Ishikawa (cell line): Measurements from ENCODE around the gene POLG.

ENCODE experiments used
- CEBPB ChIP-seq: IDR thresholded peaks from 2 replicates; pipeline ENCODE4 v1.6.1; 2012
- CREB1 ChIP-seq: IDR thresholded peaks from 2 replicates; pipeline ENCODE4 v1.6.1; 2012; ENCODE audit warnings: low read depth
- EGR1 ChIP-seq: IDR thresholded peaks from 2 replicates; pipeline ENCODE4 v1.6.1; 2012
- EP300 ChIP-seq: IDR thresholded peaks from 2 replicates; pipeline ENCODE4 v1.6.1; 2012; ENCODE audit warnings: borderline replicate concordance
- FOXM1 ChIP-seq: IDR thresholded peaks from 2 replicates; pipeline ENCODE4 v1.6.1; 2012; ENCODE audit warnings: low read depth, borderline replicate concordance
- NFIC ChIP-seq: IDR thresholded peaks from 2 replicates; pipeline ENCODE4 v1.6.1; 2012
- RAD21 ChIP-seq: IDR thresholded peaks from 2 replicates; pipeline ENCODE4 v1.6.1; 2012; ENCODE audit warnings: low read depth
- TAF1 ChIP-seq: IDR thresholded peaks from 2 replicates; pipeline ENCODE4 v1.6.1; 2012; ENCODE audit warnings: low read depth, mild to moderate bottlenecking
- TCF12 ChIP-seq: IDR thresholded peaks from 2 replicates; pipeline ENCODE4 v1.6.1; 2012; ENCODE audit warnings: low read depth
- TEAD4 ChIP-seq: IDR thresholded peaks from 2 replicates; pipeline ENCODE4 v1.6.1; 2012
- YY1 ChIP-seq: IDR thresholded peaks from 2 replicates; pipeline ENCODE4 v1.6.1; 2012; ENCODE audit warnings: low read depth
- ZBTB7A ChIP-seq: IDR thresholded peaks from 2 replicates; pipeline ENCODE4 v1.6.1; 2012; ENCODE audit warnings: low read depth
- TF ChIP-seq, protein P1 (sequence below): IDR thresholded peaks from 2 replicates; pipeline ENCODE4 v1.6.1; 2012; ENCODE audit warnings: low read depth, mild to moderate bottlenecking
- TF ChIP-seq, protein P2 (sequence below): IDR thresholded peaks from 2 replicates; pipeline ENCODE4 v1.6.1; 2012

DNA sequence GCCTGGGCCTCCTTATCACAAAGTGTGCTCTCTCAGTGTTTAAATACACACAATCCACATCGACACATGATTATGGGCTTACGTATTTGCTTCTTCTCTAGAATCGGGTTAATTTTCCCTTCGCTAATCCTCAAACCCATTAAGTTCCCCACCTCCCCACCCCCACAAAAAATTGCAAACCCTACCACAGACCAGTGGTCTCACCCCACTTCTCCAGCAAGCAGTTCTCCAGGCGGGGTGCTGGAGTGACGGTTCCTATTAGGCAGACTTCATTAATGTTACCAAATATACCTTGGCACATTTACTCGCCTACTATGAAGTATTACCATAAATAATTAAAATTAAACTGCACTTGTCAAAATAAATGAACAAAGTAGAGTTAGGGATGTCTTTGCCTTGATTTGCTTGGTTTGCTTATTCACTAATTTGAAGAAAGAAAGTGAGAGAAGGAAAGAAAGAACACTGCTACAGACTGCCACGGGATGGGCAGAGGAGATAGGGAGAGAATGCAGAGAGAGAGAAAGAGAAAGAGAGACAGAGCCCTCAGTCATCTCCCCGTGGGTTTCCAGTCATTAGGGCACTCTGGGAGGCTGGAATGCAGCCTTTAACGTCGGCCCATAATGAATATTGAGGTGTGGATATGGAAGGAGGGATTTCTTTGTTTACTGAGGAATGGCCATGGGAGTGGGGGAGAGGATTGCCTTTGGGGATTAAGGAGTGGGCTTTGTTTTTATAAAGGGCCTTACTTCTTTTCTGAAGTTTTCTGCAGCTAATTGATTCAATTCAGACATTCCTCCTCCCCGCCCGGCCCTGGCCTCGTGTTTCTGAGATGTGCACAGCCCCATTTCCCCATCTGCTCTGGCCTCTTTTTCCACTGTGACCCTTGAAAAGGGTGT, 39.7 kb upstream of the POLG start:
- TF ChIP-seq EGR1: no peak
- no peak for TF ChIP-seq NFIC
- no peak for TF ChIP-seq EP300
- no peak for TF ChIP-seq TAF1
- TF ChIP-seq YY1: no peak
- TF ChIP-seq TCF12: no peak
- TF ChIP-seq CREB1: no peak
- no peak for TF ChIP-seq FOXM1
- TF ChIP-seq, protein P1, sequence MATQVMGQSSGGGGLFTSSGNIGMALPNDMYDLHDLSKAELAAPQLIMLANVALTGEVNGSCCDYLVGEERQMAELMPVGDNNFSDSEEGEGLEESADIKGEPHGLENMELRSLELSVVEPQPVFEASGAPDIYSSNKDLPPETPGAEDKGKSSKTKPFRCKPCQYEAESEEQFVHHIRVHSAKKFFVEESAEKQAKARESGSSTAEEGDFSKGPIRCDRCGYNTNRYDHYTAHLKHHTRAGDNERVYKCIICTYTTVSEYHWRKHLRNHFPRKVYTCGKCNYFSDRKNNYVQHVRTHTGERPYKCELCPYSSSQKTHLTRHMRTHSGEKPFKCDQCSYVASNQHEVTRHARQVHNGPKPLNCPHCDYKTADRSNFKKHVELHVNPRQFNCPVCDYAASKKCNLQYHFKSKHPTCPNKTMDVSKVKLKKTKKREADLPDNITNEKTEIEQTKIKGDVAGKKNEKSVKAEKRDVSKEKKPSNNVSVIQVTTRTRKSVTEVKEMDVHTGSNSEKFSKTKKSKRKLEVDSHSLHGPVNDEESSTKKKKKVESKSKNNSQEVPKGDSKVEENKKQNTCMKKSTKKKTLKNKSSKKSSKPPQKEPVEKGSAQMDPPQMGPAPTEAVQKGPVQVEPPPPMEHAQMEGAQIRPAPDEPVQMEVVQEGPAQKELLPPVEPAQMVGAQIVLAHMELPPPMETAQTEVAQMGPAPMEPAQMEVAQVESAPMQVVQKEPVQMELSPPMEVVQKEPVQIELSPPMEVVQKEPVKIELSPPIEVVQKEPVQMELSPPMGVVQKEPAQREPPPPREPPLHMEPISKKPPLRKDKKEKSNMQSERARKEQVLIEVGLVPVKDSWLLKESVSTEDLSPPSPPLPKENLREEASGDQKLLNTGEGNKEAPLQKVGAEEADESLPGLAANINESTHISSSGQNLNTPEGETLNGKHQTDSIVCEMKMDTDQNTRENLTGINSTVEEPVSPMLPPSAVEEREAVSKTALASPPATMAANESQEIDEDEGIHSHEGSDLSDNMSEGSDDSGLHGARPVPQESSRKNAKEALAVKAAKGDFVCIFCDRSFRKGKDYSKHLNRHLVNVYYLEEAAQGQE: no peak
- no peak for TF ChIP-seq TEAD4
- TF ChIP-seq, protein P2, sequence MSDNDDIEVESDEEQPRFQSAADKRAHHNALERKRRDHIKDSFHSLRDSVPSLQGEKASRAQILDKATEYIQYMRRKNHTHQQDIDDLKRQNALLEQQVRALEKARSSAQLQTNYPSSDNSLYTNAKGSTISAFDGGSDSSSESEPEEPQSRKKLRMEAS: no peak
- TF ChIP-seq RAD21: no peak
- TF ChIP-seq CEBPB: no peak
- no peak for TF ChIP-seq ZBTB7A
